Ovary (tissue), 3 donors: ENCODE data around the gene DRC1.

ENCODE experiments used
- CTCF ChIP-seq, 3 donors: fragments of 450-650 bp in 2 of 3; fragments of 200-600 bp in 1 of 3; IDR thresholded peaks; one replicate each; pipeline versions ENCODE4 v1.5.1 to v1.8.0; 2016 to 2022; ENCODE audit warnings: antibody characterized with exemption in 3 of 3, mild to moderate bottlenecking in 1 of 3
- EP300 ChIP-seq: sonication (generic); formaldehyde crosslinking; IDR thresholded peaks from one replicate; pipeline ENCODE4 v1.6.1; 2017; ENCODE audit warnings: antibody characterized with exemption
- POLR2A ChIP-seq: fragments of 450-650 bp; IDR thresholded peaks from one replicate; pipeline ENCODE4 v1.6.1; 2017; ENCODE audit warnings: antibody characterized with exemption, mild to moderate bottlenecking, moderate library complexity
- donor health status: DM: no; HTN: no; CAD: no.

GRCh38 chr2:26471766-26472706 lies 70.3 kb downstream of the DRC1 start:
- no peak for TF ChIP-seq CTCF (IDR thresholded peaks at IDR 0.05)
- TF ChIP-seq EP300 = no peak
- TF ChIP-seq POLR2A = no peak
